Thymus (tissue), 11 donors: ENCODE measurements around the gene TXNDC5. TPM values are rescaled to one million over a fixed set of nuclear protein-coding genes. Genes with fewer than 3 reads are reported as not detected.

Source experiments
- DNase-seq, 9 donors: peaks; one replicate each; pipeline ENCODE4 v3.0.0-alpha.2; 2013; ENCODE audit warnings: low spot score in 9 of 9, low read depth in 6 of 9, missing footprints in 1 of 9
- H3K27ac ChIP-seq, 2 donors: one replicate each; pipeline ENCODE4 v1.5.1; 2013; ENCODE audit warnings: control low read depth in 1 of 2, low read depth in 1 of 2, low read length in 1 of 2, mild to moderate bottlenecking in 1 of 2, moderate library complexity in 1 of 2
- H3K27me3 ChIP-seq, 2 donors: one replicate each; pipeline ENCODE4 v1.5.1; 2013; ENCODE audit warnings: low read length in 1 of 2; ENCODE audit not compliant: control insufficient read depth in 2 of 2, insufficient read depth in 1 of 2
- H3K36me3 ChIP-seq, 2 donors: one replicate each; pipeline ENCODE4 v1.5.1; 2013; ENCODE audit warnings: low read length in 1 of 2, mild to moderate bottlenecking in 1 of 2, moderate library complexity in 1 of 2; ENCODE audit not compliant: control insufficient read depth in 2 of 2, insufficient read depth in 2 of 2
- H3K4me1 ChIP-seq, 2 donors: one replicate each; pipeline ENCODE4 v1.5.1; 2013; ENCODE audit warnings: low read length in 2 of 2; ENCODE audit not compliant: control insufficient read depth in 2 of 2, insufficient read depth in 2 of 2
- H3K4me3 ChIP-seq, 2 donors: one replicate each; pipeline ENCODE4 v1.5.1; 2013; ENCODE audit warnings: low read length in 2 of 2, control low read depth in 1 of 2, mild to moderate bottlenecking in 1 of 2
- H3K9me3 ChIP-seq, 2 donors: one replicate each; pipeline ENCODE4 v1.5.1; 2013; ENCODE audit warnings: low read length in 1 of 2, mild to moderate bottlenecking in 1 of 2; ENCODE audit not compliant: control insufficient read depth in 2 of 2, insufficient read depth in 1 of 2
- WGBS: extraction: QIAGEN DNeasy Blood & Tissue Kit; methylation state at CpG from one replicate; pipeline ENCODE4 v1.1.7; 2013; 5-methylcytosine and 5-hydroxymethylcytosine counted together
- polyA plus RNA-seq: library from polyadenylated mRNA; stranded (reverse); fragments of 200-250 nt; gene quantifications from one replicate; pipeline ENCODE4 v1.2.3, GENCODE V29; 2013
- total RNA-seq: library from RNA; stranded (reverse); fragments of 120-200 nt; gene quantifications from one replicate; pipeline ENCODE4 v1.2.4, GENCODE V29; 2013
- donor health status: healthy.

Gene TXNDC5
- total and polyA plus RNA-seq, 2 donors: 25.3 to 36.9 TPM

GRCh38 chr6:7910298-7910653 is 312 bp downstream of the TXNDC5 start:
- peak in 4 of 9 donors; percentile 7 to 22 (median 12) for DNase-seq
- Histone ChIP-seq H3K36me3 (no peaks in the 10 kb centered on the region), H3K9me3 (peaks cover 0 to 4% of the 10 kb centered on the region in 2 donors), H3K27me3 (peaks cover 2 to 18% of the 10 kb centered on the region in 2 donors), H3K27ac (no peak overlapping the region), H3K4me1 (peaks cover 0 to 14% of the 10 kb centered on the region in 2 donors), H3K4me3 (peak overlapping the region; percentile 32 to 75)
- WGBS: under 1% methylated on average over 57 of the region's 57 CpGs

- peaks cover 0 to 14% of the 10 kb centered on the region in 2 donors for H3K4me1 ChIP-seq
- H3K4me3 ChIP-seq: peak overlapping the region; percentile 43 to 75
- no peaks in the 10 kb centered on the region for H3K36me3 ChIP-seq
- H3K27me3 ChIP-seq: peaks cover 2 to 18% of the 10 kb centered on the region in 2 donors
- no peak overlapping the region for H3K27ac ChIP-seq
- H3K9me3 ChIP-seq: peaks cover 0 to 4% of the 10 kb centered on the region in 2 donors
- WGBS: 7% methylated on average over 66 of the region's 66 CpGs
- DNase-seq: peak in 2 of 9 donors; percentile 13 to 25
Observed at GRCh38 chr6:7909323-7910276, 988 bp downstream of the TXNDC5 start.

GRCh38 chr6:7907159-7907558 is 3.4 kb downstream of the TXNDC5 start:
- Histone ChIP-seq H3K9me3 (peaks cover 0 to 4% of the 10 kb centered on the region in 2 donors), H3K27me3 (peaks cover 2 to 18% of the 10 kb centered on the region in 2 donors), H3K4me1 (peaks cover 0 to 14% of the 10 kb centered on the region in 2 donors), H3K36me3 (peaks cover 6 to 9% of the 10 kb centered on the region in 2 donors), H3K4me3 (no peak overlapping the region), H3K27ac (no peak overlapping the region)
- DNase-seq: no peak
- WGBS: 95% methylated on average over 4 of the region's 4 CpGs

- Histone ChIP-seq H3K9me3 (peaks cover 0 to 4% of the 10 kb centered on the region in 2 donors), H3K27me3 (peaks cover 2 to 18% of the 10 kb centered on the region in 2 donors), H3K4me1 (peaks cover 0 to 14% of the 10 kb centered on the region in 2 donors), H3K36me3 (peaks cover 6 to 9% of the 10 kb centered on the region in 2 donors), H3K27ac (no peak overlapping the region), H3K4me3 (no peak overlapping the region)
- 97% methylated on average over 4 of the region's 4 CpGs for WGBS
- no peak for DNase-seq
Observed at GRCh38 chr6:7906741-7907140, 3.8 kb downstream of the TXNDC5 start.

- 93% methylated on average over 2 of the region's 2 CpGs for WGBS
- H3K9me3 ChIP-seq: no peaks in the 10 kb centered on the region
- H3K4me3 ChIP-seq: no peak overlapping the region
- peaks cover 0 to 8% of the 10 kb centered on the region in 2 donors for H3K27me3 ChIP-seq
- peaks cover 0 to 8% of the 10 kb centered on the region in 2 donors for H3K4me1 ChIP-seq
- no peak for DNase-seq
- no peak overlapping the region for H3K27ac ChIP-seq
- H3K36me3 ChIP-seq: peaks cover 6 to 9% of the 10 kb centered on the region in 2 donors
Observed at GRCh38 chr6:7905416-7905815, 5.2 kb downstream of the TXNDC5 start.

- WGBS: 96% methylated on average over 5 of the region's 5 CpGs
- H3K4me1 ChIP-seq: peaks cover 0 to 8% of the 10 kb centered on the region in 2 donors
- no peak overlapping the region for H3K27ac ChIP-seq
- DNase-seq: no peak
- H3K36me3 ChIP-seq: peaks cover 6 to 14% of the 10 kb centered on the region in 2 donors
- H3K27me3 ChIP-seq: peaks cover 0 to 7% of the 10 kb centered on the region in 2 donors
- H3K4me3 ChIP-seq: no peak overlapping the region
- no peaks in the 10 kb centered on the region for H3K9me3 ChIP-seq
Observed at GRCh38 chr6:7904654-7905319, 5.8 kb downstream of the TXNDC5 start.

- Histone ChIP-seq H3K9me3 (no peaks in the 10 kb centered on the region), H3K27ac (no peak overlapping the region), H3K27me3 (no peaks in the 10 kb centered on the region), H3K4me1 (no peaks in the 10 kb centered on the region), H3K36me3 (peaks cover 10 to 23% of the 10 kb centered on the region in 2 donors), H3K4me3 (no peak overlapping the region)
- WGBS: 94% methylated on average over 3 of the region's 3 CpGs
- no peak for DNase-seq
Observed at GRCh38 chr6:7903673-7904072, 6.9 kb downstream of the TXNDC5 start.

GRCh38 chr6:7902867-7903266 is 7.7 kb downstream of the TXNDC5 start:
- Histone ChIP-seq H3K36me3 (peaks cover 16 to 28% of the 10 kb centered on the region in 2 donors), H3K27me3 (no peaks in the 10 kb centered on the region), H3K9me3 (no peaks in the 10 kb centered on the region), H3K27ac (no peak overlapping the region), H3K4me1 (no peaks in the 10 kb centered on the region), H3K4me3 (no peak overlapping the region)
- 98% methylated on average over 1 of the region's 1 CpG for WGBS
- DNase-seq: no peak

GRCh38 chr6:7902221-7902620 is 8.4 kb downstream of the TXNDC5 start:
- WGBS: 95% methylated on average over 8 of the region's 8 CpGs
- H3K4me3 ChIP-seq: no peak overlapping the region
- H3K27ac ChIP-seq: no peak overlapping the region
- H3K36me3 ChIP-seq: peaks cover 16 to 28% of the 10 kb centered on the region in 2 donors
- H3K9me3 ChIP-seq: no peaks in the 10 kb centered on the region
- H3K4me1 ChIP-seq: no peaks in the 10 kb centered on the region
- no peak for DNase-seq
- H3K27me3 ChIP-seq: no peaks in the 10 kb centered on the region
